HepG2 (cell line): ENCODE measurements around the gene POLN.

ENCODE experiments used
- NR2C2 ChIP-seq: sonication (generic); formaldehyde crosslinking; IDR thresholded peaks from 2 replicates; pipeline ENCODE4 v1.4.0; 2020; ENCODE audit warnings: missing genetic modification reagents, mild to moderate bottlenecking, moderate library complexity, borderline replicate concordance
- POLR2AphosphoS5 ChIP-seq: IDR thresholded peaks from 2 replicates; pipeline ENCODE4 v1.6.1; 2012; ENCODE audit warnings: low read depth, low read length
- RNF2 ChIP-seq: fragments of 450-650 bp; conservative IDR thresholded peaks from 2 replicates; pipeline ENCODE4 v1.6.1; 2016; ENCODE audit warnings: low read depth
- SAP130 ChIP-seq: IDR thresholded peaks from 2 replicates; pipeline ENCODE4 v1.6.1; 2016; ENCODE audit warnings: low read depth
- ZNF124 ChIP-seq: sonication (generic); formaldehyde crosslinking; IDR thresholded peaks from 2 replicates; pipeline ENCODE4 v1.4.0; 2020; ENCODE audit warnings: missing genetic modification reagents
- TF ChIP-seq, protein P1 (sequence below): sonication (generic); formaldehyde crosslinking; IDR thresholded peaks from 2 replicates; pipeline ENCODE4 v1.8.0; 2022; ENCODE audit warnings: mild to moderate bottlenecking, missing genetic modification reagents, borderline replicate concordance

DNA sequence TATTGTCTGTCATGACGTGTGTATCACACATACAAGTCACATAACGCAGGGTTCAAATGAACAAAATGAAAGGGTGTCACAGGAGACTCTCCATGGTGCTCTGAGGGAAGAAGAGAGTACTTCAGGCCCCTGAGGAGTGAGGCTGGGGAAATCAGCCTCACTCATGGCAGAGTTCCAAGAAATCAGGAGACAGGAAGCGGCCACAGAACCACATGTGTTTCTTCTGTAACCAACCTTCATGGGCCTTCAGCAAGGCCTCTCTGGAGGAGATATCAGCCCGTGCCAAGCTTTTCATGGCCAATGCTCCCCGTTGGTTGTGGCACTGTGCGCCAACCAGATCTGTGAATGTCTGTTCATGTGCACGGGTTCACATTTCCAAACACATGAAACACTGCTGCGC, 106.8 kb downstream of the POLN start:
- TF ChIP-seq POLR2AphosphoS5 (no peak), ZNF124 (no peak), NR2C2 (no peak), RNF2 (no peak), SAP130 (CRISPR knock-in tag) (no peak)
- TF ChIP-seq, protein P1, sequence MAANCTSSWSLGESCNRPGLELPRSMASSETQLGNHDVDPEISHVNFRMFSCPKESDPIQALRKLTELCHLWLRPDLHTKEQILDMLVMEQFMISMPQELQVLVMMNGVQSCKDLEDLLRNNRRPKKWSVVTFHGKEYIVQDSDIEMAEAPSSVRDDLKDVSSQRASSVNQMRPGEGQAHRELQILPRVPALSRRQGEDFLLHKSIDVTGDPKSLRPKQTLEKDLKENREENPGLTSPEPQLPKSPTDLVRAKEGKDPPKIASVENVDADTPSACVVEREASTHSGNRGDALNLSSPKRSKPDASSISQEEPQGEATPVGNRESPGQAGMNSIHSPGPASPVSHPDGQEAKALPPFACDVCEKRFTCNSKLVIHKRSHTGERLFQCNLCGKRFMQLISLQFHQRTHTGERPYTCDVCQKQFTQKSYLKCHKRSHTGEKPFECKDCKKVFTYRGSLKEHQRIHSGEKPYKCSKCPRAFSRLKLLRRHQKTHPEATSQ (CRISPR knock-in tag) = no peak
